ENCODE measurements around the gene PTH1R. TPM values are rescaled to one million over a fixed set of nuclear protein-coding genes. Genes with fewer than 3 reads are reported as not detected.

The PTH1R gene
- polyA plus RNA-seq, 2 of the 4 experiments (the other 2 are of a cell fraction): 0.45 to 0.53 TPM

- FAIRE-seq: no peak
- ATAC-seq: 0 out of 6 replicates have a peak, but pooled peaks of 1 of the 2 experiments have one; percentile 20
- DNase-seq (ENCODE audit: low read depth in 1 of 2, low spot score in 1 of 2): no peak
- H3K4me3 ChIP-seq: no peak overlapping the region
- no peak overlapping the region for H3K4me2 ChIP-seq
- POLR2A ChIA-PET: no interaction called here
- TF ChIP-seq HOXB5 (CRISPR knock-in tag; IDR thresholded peaks at IDR 0.05) (no peak), REST (IDR thresholded peaks at IDR 0.05) (no peak), RAD21 (conservative IDR thresholded peaks at IDR 0.05 in 1 of 2, IDR thresholded peaks at IDR 0.05 in 1 of 2) (no peak)
- TF ChIP-seq, protein P1, sequence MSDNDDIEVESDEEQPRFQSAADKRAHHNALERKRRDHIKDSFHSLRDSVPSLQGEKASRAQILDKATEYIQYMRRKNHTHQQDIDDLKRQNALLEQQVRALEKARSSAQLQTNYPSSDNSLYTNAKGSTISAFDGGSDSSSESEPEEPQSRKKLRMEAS (IDR thresholded peaks at IDR 0.05): no peak
- no peaks in the 10 kb centered on the region for H3K4me1 ChIP-seq
- WGBS (ENCODE audit: missing lambda C conversion rate): 40% methylated on average over 2 of the region's 7 CpGs
- H3K9me3 ChIP-seq: no peaks in the 10 kb centered on the region
- no peak overlapping the region for H3K27ac ChIP-seq
- CTCF ChIA-PET: interaction anchor here (0.6 to 4.7 kb wide), 3 partner anchors 18 to 144 kb away, joined by 3 to 20 read pairs (median 5); no protein-coding TSS in a partner anchor
These were observed 27.6 kb upstream of the PTH1R start for GRCh38 chr3:46849686-46850467.

- ChIA-PET CTCF (interaction anchor here (0.6 to 4.7 kb wide), 3 partner anchors 17 to 145 kb away, joined by 3 to 20 read pairs (median 5); no protein-coding TSS in a partner anchor), POLR2A (no interaction called here)
- TF ChIP-seq TFCP2L1 (CRISPR knock-in tag; IDR thresholded peaks at IDR 0.05) (no peak), ZNF302 (CRISPR knock-in tag; IDR thresholded peaks at IDR 0.05) (no peak), BHLHE40 (IDR thresholded peaks at IDR 0.05; ENCODE audit: low read depth, low read length) (no peak)
- TF ChIP-seq, protein P2, sequence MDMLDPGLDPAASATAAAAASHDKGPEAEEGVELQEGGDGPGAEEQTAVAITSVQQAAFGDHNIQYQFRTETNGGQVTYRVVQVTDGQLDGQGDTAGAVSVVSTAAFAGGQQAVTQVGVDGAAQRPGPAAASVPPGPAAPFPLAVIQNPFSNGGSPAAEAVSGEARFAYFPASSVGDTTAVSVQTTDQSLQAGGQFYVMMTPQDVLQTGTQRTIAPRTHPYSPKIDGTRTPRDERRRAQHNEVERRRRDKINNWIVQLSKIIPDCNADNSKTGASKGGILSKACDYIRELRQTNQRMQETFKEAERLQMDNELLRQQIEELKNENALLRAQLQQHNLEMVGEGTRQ (IDR thresholded peaks at IDR 0.05): no peak
- Histone ChIP-seq H3K4me3 (no peak overlapping the region), H3K4me1 (no peaks in the 10 kb centered on the region), H3K27ac (no peak overlapping the region), H3K4me2 (no peak overlapping the region), H3K9me3 (no peaks in the 10 kb centered on the region)
- ATAC-seq (no peak), FAIRE-seq (no peak), DNase-seq (ENCODE audit: low read depth in 1 of 2, low spot score in 1 of 2) (no peak)
- WGBS (ENCODE audit: missing lambda C conversion rate): no CpG with 5 or more reads among the region's 1 CpG
These were observed 27.1 kb upstream of the PTH1R start for GRCh38 chr3:46850468-46850779.

- Histone ChIP-seq H3K27ac (no peak overlapping the region), H3K9me3 (no peaks in the 10 kb centered on the region), H3K4me3 (no peak overlapping the region), H3K4me1 (no peaks in the 10 kb centered on the region), H3K4me2 (no peak overlapping the region)
- ATAC-seq (no peak), DNase-seq (ENCODE audit: low read depth in 1 of 2, low spot score in 1 of 2) (no peak), FAIRE-seq (no peak)
- WGBS (ENCODE audit: missing lambda C conversion rate): 67% methylated on average over 9 of the region's 13 CpGs
- ChIA-PET POLR2A (no interaction called here), CTCF (interaction anchor here (4.7 kb wide), 1 partner anchor 16 kb away, joined by 20 read pairs; no protein-coding TSS in a partner anchor)
- TF ChIP-seq RAD21 (conservative IDR thresholded peaks at IDR 0.05 in 1 of 2, IDR thresholded peaks at IDR 0.05 in 1 of 2) (no peak), ZSCAN20 (CRISPR knock-in tag; IDR thresholded peaks at IDR 0.05) (no peak)
These were observed 25.9 kb upstream of the PTH1R start for GRCh38 chr3:46851364-46852333.

DNA sequence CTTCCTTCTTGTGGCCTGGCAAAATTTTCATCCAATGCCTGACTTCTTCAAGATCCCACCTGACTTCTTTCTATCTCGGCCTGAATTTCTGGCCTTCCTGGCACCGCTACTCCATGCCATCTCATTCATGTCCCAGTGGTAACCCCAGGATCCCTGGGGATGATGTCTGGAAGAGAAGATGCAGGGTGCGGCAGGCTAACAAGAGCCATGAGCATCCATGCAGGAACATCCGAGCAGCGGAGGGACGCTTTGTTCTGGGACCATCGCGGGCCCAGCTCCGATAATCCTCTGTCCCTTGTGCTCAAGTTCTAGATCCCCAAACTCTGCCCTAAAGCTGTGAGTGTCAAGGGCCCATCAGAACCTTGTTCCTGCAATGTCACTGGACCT lies 25.2 kb upstream of the PTH1R start:
- DNase-seq (ENCODE audit: low read depth in 1 of 2, low spot score in 1 of 2): no peak
- TF ChIP-seq ZC3H11A (IDR thresholded peaks at IDR 0.05) (no peak), KDM1A (IDR thresholded peaks at IDR 0.05; ENCODE audit: low read depth) (no peak), HEYL (CRISPR knock-in tag; IDR thresholded peaks at IDR 0.05) (no peak), PBX3 (IDR thresholded peaks at IDR 0.05) (no peak)
- ChIA-PET CTCF (interaction anchor here (4.7 kb wide), 1 partner anchor 15 kb away, joined by 20 read pairs; no protein-coding TSS in a partner anchor), POLR2A (no interaction called here)
- Histone ChIP-seq H3K27ac (no peak overlapping the region), H3K9me3 (no peaks in the 10 kb centered on the region), H3K4me3 (no peak overlapping the region), H3K4me1 (no peaks in the 10 kb centered on the region), H3K4me2 (no peak overlapping the region)
- 82% methylated on average over 9 of the region's 9 CpGs for WGBS (ENCODE audit: missing lambda C conversion rate)
- ATAC-seq: no peak
- FAIRE-seq: no peak
